Ovary (tissue), 3 donors: Measurements from ENCODE around the gene CTBP2.

Source experiments
- EP300 ChIP-seq: sonication (generic); formaldehyde crosslinking; IDR thresholded peaks from one replicate; pipeline ENCODE4 v1.6.1; 2017; ENCODE audit warnings: antibody characterized with exemption
- POLR2A ChIP-seq: fragments of 450-650 bp; IDR thresholded peaks from one replicate; pipeline ENCODE4 v1.6.1; 2017; ENCODE audit warnings: antibody characterized with exemption, mild to moderate bottlenecking, moderate library complexity
- TF ChIP-seq, protein P1 (sequence below), 3 donors: fragments of 450-650 bp in 2 of 3; fragments of 200-600 bp in 1 of 3; IDR thresholded peaks; one replicate each; pipeline versions ENCODE4 v1.5.1 to v1.8.0; 2016 to 2022; ENCODE audit warnings: antibody characterized with exemption in 3 of 3, mild to moderate bottlenecking in 1 of 3
- donor health status: DM: no; HTN: no; CAD: no.

GRCh38 chr10:125014836-125015355 lies 145.5 kb downstream of the CTBP2 start:
- TF ChIP-seq, protein P1, sequence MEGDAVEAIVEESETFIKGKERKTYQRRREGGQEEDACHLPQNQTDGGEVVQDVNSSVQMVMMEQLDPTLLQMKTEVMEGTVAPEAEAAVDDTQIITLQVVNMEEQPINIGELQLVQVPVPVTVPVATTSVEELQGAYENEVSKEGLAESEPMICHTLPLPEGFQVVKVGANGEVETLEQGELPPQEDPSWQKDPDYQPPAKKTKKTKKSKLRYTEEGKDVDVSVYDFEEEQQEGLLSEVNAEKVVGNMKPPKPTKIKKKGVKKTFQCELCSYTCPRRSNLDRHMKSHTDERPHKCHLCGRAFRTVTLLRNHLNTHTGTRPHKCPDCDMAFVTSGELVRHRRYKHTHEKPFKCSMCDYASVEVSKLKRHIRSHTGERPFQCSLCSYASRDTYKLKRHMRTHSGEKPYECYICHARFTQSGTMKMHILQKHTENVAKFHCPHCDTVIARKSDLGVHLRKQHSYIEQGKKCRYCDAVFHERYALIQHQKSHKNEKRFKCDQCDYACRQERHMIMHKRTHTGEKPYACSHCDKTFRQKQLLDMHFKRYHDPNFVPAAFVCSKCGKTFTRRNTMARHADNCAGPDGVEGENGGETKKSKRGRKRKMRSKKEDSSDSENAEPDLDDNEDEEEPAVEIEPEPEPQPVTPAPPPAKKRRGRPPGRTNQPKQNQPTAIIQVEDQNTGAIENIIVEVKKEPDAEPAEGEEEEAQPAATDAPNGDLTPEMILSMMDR (IDR thresholded peaks at IDR 0.05): no peak
- no peak for TF ChIP-seq POLR2A
- no peak for TF ChIP-seq EP300
